ENCODE data around the gene AGBL2. TPM values are rescaled to one million over a fixed set of nuclear protein-coding genes. Genes with fewer than 3 reads are reported as not detected.

AGBL2 gene
- total and polyA plus RNA-seq, 2 donors (not counting 3 experiments of a cell fraction or from before 2014, with no cell fraction given): 0.08 to 0.86 TPM

DNA sequence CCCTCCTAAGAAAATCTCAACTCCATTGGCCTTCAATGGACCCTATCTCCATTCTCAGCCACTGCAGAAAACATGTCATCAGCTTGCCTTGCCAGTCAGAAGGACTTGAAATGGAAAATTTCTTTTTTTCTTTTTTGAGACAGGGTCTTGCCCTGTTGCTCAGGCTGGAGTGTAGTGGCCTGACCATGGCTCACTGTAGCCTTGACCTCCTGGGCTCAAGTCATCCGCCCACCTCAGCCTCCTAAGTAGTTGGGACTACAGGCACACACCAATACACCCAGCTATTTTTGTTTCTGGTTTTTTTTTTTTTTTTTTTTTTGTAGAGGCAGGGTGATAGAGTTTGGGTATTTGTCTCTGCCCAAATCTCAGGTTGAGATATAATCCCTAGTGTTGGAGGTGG, 29.0 kb downstream of the AGBL2 start:
- CTCF ChIA-PET: interaction anchor here (1.3 kb wide), 1 partner anchor 24 kb away, joined by 3 read pairs; no protein-coding TSS in a partner anchor
- Histone ChIP-seq H3K4me2 (ENCODE audit: insufficient read depth, low read length) (no peak overlapping the region), H3K4me1 (ENCODE audit: control insufficient read depth, extremely low read depth, insufficient read depth, low read length) (peaks cover 2% of the 10 kb centered on the region), H3K27ac (ENCODE audit: insufficient read depth, low read depth, low read length) (no peak overlapping the region), H4K20me1 (replicated peaks; ENCODE audit: control insufficient read depth, extremely low read depth, insufficient read depth, low read length) (no peaks in the 10 kb centered on the region), H3K36me3 (ENCODE audit: control insufficient read depth in 2 of 2, extremely low read depth in 1 of 2, insufficient read depth in 2 of 2, low read length in 2 of 2) (no peaks in the 10 kb centered on the region), H3K27me3 (ENCODE audit: control insufficient read depth in 2 of 2, insufficient read depth in 2 of 2, low read length in 2 of 2) (peaks cover 0 to 2% of the 10 kb centered on the region in 2 experiments), H3K79me2 (ENCODE audit: control insufficient read depth, insufficient read depth, low read length) (no peaks in the 10 kb centered on the region), H2AFZ (ENCODE audit: low read depth, low read length) (no peak overlapping the region), H3K4me3 (replicated peaks in 1 of 3; ENCODE audit: insufficient read depth in 1 of 3, low read depth in 1 of 3, low read length in 3 of 3) (no peak overlapping the region), H3K9me3 (replicated peaks; ENCODE audit: control insufficient read depth, insufficient read depth, low read length) (no peaks in the 10 kb centered on the region), H3K9ac (replicated peaks; ENCODE audit: extremely low read depth, insufficient read depth, low read length) (no peak overlapping the region), H3K9me1 (replicated peaks; ENCODE audit: control insufficient read depth, extremely low read depth, insufficient read depth, low read length) (no peaks in the 10 kb centered on the region)
- FAIRE-seq: no peak
- TF ChIP-seq FOS (IDR thresholded peaks at IDR 0.05; ENCODE audit: borderline replicate concordance, insufficient read depth, low read length) (no peak), JUN (IDR thresholded peaks at IDR 0.05; ENCODE audit: borderline replicate concordance, insufficient read depth, insufficient read length, low read depth) (no peak), POLR2A (IDR thresholded peaks at IDR 0.05; ENCODE audit: low read depth, low read length) (no peak), CTCF (IDR thresholded peaks at IDR 0.05; ENCODE audit: extremely low read depth in 1 of 2, insufficient read depth in 1 of 2, low read depth in 1 of 2, low read length in 2 of 2) (no peak), EZH2 (IDR thresholded peaks at IDR 0.05; ENCODE audit: borderline replicate concordance, low read depth, low read length, severe bottlenecking) (no peak)
- TF ChIP-seq, protein P1, sequence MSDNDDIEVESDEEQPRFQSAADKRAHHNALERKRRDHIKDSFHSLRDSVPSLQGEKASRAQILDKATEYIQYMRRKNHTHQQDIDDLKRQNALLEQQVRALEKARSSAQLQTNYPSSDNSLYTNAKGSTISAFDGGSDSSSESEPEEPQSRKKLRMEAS (IDR thresholded peaks at IDR 0.05; ENCODE audit: insufficient read depth, insufficient read length): no peak
- intact Hi-C loops (cut with micrococcal nuclease) (no loop called here), dilution Hi-C loops (cut with MboI; ENCODE audit: extremely low pct_ligation_motif_present, low sequenced_read_pairs) (no loop called here)
- no TSS peak for BruUV-seq (replicated peaks)
- DNase-seq (ENCODE audit: low read depth, low spot score): no peak
- POLR2A ChIA-PET: interaction anchor here (0.6 kb wide), 1 partner anchor 25 kb away, joined by 4 read pairs; no protein-coding TSS in a partner anchor
